HUES6 (cell line): ENCODE results near the gene PWWP2B.

Experiments
- H3K27ac ChIP-seq: 2 replicates; pipeline ENCODE4 v1.7.0; 2013; ENCODE audit warnings: low read depth, mild to moderate bottlenecking, low read length, inconsistent platforms
- H3K27me3 ChIP-seq: 2 replicates; pipeline ENCODE4 v1.6.1; 2013; ENCODE audit warnings: low read length; ENCODE audit not compliant: control insufficient read depth, insufficient read depth
- H3K36me3 ChIP-seq: 2 replicates; pipeline ENCODE4 v1.6.1; 2013; ENCODE audit warnings: low read length; ENCODE audit not compliant: control insufficient read depth, insufficient read depth
- H3K4me1 ChIP-seq: 2 replicates; pipeline ENCODE4 v1.6.1; 2013; ENCODE audit warnings: low read length; ENCODE audit not compliant: control insufficient read depth, insufficient read depth
- H3K4me3 ChIP-seq: 2 replicates; pipeline ENCODE4 v1.5.1; 2013; ENCODE audit warnings: low read depth, low read length
- H3K9ac ChIP-seq: one replicate; pipeline ENCODE4 v1.6.1; 2013; ENCODE audit warnings: mild to moderate bottlenecking, low read length
- H3K9me3 ChIP-seq: 2 replicates; pipeline ENCODE4 v1.6.1; 2013; ENCODE audit warnings: low read depth, low read length; ENCODE audit not compliant: control insufficient read depth, insufficient read depth

PWWP2B gene

GRCh38 chr10:132355297-132355696, 41.7 kb upstream of the PWWP2B start:
- Histone ChIP-seq H3K9ac (no peak overlapping the region), H3K27ac (no peak overlapping the region), H3K4me1 (no peaks in the 10 kb centered on the region), H3K9me3 (no peaks in the 10 kb centered on the region), H3K27me3 (no peaks in the 10 kb centered on the region), H3K4me3 (no peak overlapping the region), H3K36me3 (no peaks in the 10 kb centered on the region)

GRCh38 chr10:132355754-132356153, 41.2 kb upstream of the PWWP2B start:
- Histone ChIP-seq H3K9ac (no peak overlapping the region), H3K27me3 (no peaks in the 10 kb centered on the region), H3K9me3 (no peaks in the 10 kb centered on the region), H3K27ac (no peak overlapping the region), H3K4me1 (no peaks in the 10 kb centered on the region), H3K4me3 (no peak overlapping the region), H3K36me3 (no peaks in the 10 kb centered on the region)

GRCh38 chr10:132356621-132357195, 40.3 kb upstream of the PWWP2B start:
- H3K4me1 ChIP-seq: no peaks in the 10 kb centered on the region
- no peaks in the 10 kb centered on the region for H3K27me3 ChIP-seq
- no peak overlapping the region for H3K27ac ChIP-seq
- H3K9ac ChIP-seq: no peak overlapping the region
- no peak overlapping the region for H3K4me3 ChIP-seq
- no peaks in the 10 kb centered on the region for H3K36me3 ChIP-seq
- no peaks in the 10 kb centered on the region for H3K9me3 ChIP-seq

GRCh38 chr10:132357286-132358058, 39.5 kb upstream of the PWWP2B start:
- Histone ChIP-seq H3K27ac (no peak overlapping the region), H3K27me3 (no peaks in the 10 kb centered on the region)

DNA sequence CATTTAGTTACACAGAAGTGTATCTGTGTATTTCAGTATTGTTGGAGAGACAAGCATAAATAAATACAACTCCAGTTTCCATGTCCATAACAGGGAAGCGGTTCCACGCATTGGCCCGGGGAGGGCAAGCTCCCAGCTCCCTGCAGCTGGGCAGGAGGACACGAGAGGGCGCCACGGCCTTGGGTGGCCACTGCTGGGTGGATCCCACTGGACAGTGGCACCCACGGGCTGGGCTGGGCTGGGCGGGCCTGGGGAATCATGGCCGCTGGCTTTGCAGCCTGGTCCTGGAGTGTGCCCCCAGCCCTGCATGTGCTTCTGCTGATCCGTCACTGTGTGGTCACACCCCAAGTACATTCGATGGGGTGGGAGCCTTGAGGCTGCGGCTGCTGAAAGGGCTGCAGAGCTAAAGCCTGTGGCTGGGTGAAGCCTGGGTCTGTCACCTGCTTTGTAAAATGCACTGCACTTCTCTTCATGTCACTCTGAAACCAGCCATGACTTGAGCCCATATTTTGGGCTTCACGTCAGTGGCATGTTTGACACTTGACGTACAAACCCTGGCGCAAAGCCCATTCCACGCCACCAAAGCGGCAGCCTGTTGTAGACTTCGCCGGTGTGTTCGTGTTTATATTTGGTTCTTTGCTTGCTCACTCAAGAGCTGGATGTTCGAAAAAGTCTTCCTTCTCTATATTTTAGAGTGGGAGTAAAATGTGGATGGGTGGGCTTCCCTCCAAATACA, 37.5 kb upstream of the PWWP2B start:
- H3K9ac ChIP-seq: no peak overlapping the region
- no peak overlapping the region for H3K27ac ChIP-seq
- H3K4me3 ChIP-seq: no peak overlapping the region
- H3K4me1 ChIP-seq: no peaks in the 10 kb centered on the region
- H3K27me3 ChIP-seq: no peaks in the 10 kb centered on the region
- no peaks in the 10 kb centered on the region for H3K36me3 ChIP-seq
- H3K9me3 ChIP-seq: no peaks in the 10 kb centered on the region

More at GRCh38 chr10:132357286-132358058, 39.5 kb upstream of the PWWP2B start:
- Histone ChIP-seq H3K4me1 (no peaks in the 10 kb centered on the region), H3K9ac (no peak overlapping the region), H3K4me3 (no peak overlapping the region), H3K36me3 (no peaks in the 10 kb centered on the region), H3K9me3 (no peaks in the 10 kb centered on the region)

- Histone ChIP-seq H3K9ac (no peak overlapping the region), H3K4me3 (no peak overlapping the region), H3K9me3 (no peaks in the 10 kb centered on the region), H3K36me3 (no peaks in the 10 kb centered on the region), H3K4me1 (no peaks in the 10 kb centered on the region), H3K27ac (no peak overlapping the region), H3K27me3 (no peaks in the 10 kb centered on the region)
Measured at GRCh38 chr10:132360766-132361447, 36.1 kb upstream of the PWWP2B start.

GRCh38 chr10:132361581-132362101, 35.4 kb upstream of the PWWP2B start:
- no peaks in the 10 kb centered on the region for H3K27me3 ChIP-seq
- no peak overlapping the region for H3K27ac ChIP-seq
- H3K9me3 ChIP-seq: no peaks in the 10 kb centered on the region
- no peaks in the 10 kb centered on the region for H3K4me1 ChIP-seq
- no peak overlapping the region for H3K4me3 ChIP-seq
- no peak overlapping the region for H3K9ac ChIP-seq
- H3K36me3 ChIP-seq: 0 out of 2 replicates have a peak, but pooled peaks cover 1% of the 10 kb centered on the region

DNA sequence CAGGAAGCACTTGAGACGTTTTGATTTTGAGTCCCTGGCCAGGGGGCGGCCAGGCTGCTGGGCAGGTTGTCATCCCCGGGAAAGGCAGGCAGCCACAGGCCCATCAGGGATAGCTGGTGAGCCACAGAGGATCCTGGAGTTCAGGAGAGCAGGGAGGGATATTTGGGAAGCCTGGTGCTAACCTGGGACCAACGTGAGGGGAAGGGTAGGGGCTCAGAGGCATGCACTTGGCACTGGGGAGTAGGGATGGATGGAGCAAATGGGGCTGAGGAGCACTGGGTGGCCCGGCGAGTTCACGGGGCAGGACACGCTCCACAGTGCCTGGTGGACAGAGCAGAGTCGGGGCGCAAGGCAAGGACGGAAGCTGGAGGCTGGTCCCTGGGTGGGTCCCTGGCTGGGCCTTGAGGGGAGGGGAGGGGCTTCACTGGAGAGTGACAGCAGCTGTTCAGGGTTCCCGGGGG, 34.8 kb upstream of the PWWP2B start:
- Histone ChIP-seq H3K4me3 (no peak overlapping the region), H3K4me1 (no peaks in the 10 kb centered on the region), H3K9me3 (no peaks in the 10 kb centered on the region), H3K9ac (no peak overlapping the region), H3K27me3 (no peaks in the 10 kb centered on the region), H3K27ac (no peak overlapping the region), H3K36me3 (0 out of 2 replicates have a peak, but pooled peaks cover 4% of the 10 kb centered on the region)

DNA sequence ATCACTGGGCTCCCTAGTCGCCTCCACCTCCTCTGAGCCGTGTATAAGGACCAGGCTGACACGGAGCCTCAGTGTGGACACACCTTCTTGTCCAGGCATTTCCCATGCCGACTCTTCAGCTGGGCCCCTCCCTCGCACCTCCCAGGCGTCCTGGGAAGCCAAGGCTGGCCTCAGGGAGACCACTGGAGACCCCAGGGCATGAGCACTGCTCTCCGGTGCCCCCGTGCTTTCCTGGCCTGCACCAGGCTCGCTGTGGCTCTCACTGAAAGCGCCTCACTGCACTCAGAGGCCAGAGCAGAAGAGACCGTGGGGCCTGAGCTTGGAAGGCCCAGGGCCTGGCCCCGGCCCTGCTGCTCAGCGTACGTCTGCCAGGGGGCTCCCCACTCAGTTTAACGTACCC, 33.6 kb upstream of the PWWP2B start:
- H3K27ac ChIP-seq: no peak overlapping the region
- H3K4me1 ChIP-seq: no peaks in the 10 kb centered on the region
- 0 out of 2 replicates have a peak, but pooled peaks cover 4% of the 10 kb centered on the region for H3K36me3 ChIP-seq
- no peaks in the 10 kb centered on the region for H3K27me3 ChIP-seq
- H3K9me3 ChIP-seq: no peaks in the 10 kb centered on the region
- no peak overlapping the region for H3K4me3 ChIP-seq
- no peak overlapping the region for H3K9ac ChIP-seq

DNA sequence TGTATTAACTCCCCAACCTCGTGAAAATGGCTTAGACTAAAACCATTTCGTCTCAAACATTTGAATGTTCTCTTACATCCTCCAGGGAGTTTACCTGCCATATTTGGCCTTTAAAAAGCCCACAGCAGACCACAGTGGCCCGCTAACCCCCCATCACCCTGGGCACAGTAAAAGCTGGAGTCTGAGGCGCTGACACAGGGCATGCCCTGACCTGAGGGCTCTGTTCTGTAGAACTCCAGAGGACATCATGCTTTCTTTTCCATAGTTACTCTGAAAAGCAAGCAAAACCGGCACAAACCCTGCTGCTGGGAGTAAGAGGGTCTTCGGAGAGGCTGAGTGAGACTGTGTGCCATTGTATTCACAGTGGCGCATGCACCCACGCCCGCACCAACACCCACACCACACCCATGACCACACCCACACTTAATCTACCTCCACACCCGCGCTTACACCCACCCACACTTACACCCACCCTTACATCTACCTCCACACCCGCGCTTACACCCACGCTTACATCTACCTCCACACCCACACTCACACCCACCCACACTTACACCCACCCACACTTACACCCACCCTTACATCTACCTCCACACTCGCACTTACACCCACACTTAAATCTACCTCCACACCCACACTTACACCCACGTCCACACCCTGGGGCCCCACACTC, 32.9 kb upstream of the PWWP2B start:
- Histone ChIP-seq H3K9me3 (no peaks in the 10 kb centered on the region), H3K4me3 (no peak overlapping the region), H3K9ac (no peak overlapping the region), H3K36me3 (0 out of 2 replicates have a peak, but pooled peaks cover 4% of the 10 kb centered on the region), H3K27ac (no peak overlapping the region), H3K4me1 (no peaks in the 10 kb centered on the region), H3K27me3 (no peaks in the 10 kb centered on the region)
